Left kidney (tissue), 2 donors: ENCODE data around the gene PDSS1. TPM values are rescaled to one million over a fixed set of nuclear protein-coding genes. Genes with fewer than 3 reads are reported as not detected.

ENCODE experiments used
- DNase-seq: peaks from one replicate; pipeline ENCODE4 v3.0.0-alpha.2; 2013
- polyA plus RNA-seq: library from polyadenylated mRNA; unstranded; fragments of 120-200 nt; gene quantifications from one replicate; pipeline ENCODE4 v1.2.1, GENCODE V29; 2013; ENCODE audit not compliant: insufficient read length

PDSS1 gene
- polyA plus RNA-seq, 1 donor = 22.0 TPM

DNA sequence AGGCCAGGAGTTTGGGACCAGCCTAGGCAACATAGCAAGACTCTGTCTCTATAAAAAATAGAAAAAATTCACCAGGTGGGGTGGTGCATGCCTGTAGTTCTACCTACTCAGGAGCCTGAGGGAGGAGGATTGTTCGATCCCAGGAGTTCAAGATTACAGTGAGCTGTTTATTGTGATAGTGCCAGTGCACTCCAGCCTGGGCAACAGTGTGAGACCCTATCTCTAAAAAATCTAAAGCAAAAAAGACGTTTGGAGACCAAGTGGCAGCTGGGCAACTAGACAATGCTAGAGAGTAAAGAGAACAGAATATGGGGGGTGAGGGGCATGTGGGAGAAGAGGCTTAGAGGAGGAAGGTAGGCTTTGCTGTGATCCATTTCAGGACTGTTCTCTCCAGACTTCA is 1.4 kb downstream of the PDSS1 start:
- no peak for DNase-seq

DNA sequence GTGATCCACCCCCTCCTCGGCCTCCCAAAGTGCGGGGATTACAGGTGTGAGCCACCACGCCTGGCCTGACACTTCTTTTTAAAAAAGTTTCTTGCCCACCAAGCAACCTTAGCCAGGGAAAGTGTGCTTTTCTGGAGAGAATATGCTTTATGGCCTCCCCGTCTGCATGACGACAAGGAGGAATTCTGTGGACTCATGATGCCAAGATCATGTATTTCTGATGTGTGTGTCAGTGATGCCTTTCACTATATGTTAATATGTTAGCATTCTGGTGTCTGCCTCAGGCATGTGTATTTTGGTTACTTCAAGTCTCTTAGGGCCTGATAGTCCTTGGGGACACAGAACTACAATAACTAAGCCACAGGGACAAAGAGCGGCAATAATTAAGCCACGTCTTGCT is 2.1 kb downstream of the PDSS1 start:
- no peak for DNase-seq

DNA sequence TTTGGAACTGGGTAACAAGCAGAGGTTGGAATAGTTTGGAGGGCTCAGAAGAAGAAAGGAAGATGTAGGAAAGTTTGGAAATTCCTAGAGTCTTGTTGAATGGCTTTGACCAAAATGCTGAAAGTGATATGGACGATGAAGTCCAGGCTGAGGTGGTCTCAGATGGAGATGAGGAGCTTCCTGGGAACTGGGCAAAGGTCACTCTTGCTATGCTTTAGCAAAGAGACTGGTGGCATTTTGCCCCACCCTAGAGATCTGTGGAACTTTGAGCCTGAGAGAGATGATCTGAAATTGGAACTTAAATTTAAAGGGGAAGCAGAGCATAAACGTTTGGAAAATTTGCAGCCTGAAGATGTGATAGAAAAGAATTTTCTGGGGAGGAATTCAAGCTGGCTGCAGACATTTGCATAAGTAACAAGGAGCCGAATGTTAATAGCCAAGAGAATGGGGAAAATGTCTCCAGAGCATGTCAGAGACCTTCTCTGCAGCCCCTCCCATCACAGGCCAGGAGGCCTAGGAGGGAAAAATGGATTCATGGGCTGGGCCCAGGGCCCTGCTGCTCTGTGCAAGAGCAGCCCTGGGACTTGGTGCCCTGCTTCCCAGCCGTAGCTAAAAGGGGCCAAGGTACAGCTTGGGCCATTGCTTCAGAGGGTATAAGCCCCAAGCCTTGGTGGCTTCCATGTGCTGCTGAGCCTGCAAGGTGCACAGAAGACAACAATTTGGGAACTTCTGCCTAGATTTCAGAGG is 3.6 kb downstream of the PDSS1 start:
- no peak for DNase-seq

DNA sequence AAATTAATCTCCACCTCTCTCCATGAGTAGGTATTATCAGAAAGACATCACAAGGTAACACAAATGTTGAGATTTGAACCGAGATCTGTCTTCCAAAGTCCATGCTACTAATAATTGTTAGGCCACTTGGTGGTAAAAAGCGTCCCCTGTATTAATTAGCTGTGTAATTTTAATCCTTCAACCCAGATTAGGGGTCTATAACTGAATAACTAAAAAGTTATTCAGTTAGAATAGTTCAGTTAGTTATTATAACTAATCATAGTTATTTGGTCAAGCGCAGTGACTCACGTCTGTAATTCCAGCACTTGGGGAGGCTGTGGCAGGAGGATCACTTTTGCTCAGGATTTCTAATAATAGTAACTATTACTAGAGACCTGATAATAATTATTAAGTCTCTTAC is 5.6 kb downstream of the PDSS1 start:
- no peak for DNase-seq

DNA sequence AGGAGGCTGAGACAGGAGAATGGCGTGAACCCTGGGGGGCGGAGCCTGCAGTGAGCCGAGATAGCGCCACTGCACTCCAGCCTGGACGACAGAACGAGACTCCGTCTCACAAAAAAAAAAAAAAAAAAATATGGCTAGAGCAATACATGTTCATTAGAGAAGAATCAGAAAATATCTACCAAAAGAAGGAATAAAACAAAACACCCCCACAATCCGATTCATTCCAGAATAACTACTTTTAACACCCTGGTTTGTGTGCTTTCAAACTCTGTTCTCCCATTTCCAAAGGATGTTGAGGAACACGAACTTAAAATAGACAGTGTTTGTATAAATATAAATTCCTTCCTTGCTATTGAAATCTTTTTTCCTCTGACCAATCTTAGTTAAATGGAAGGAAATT is 6.5 kb downstream of the PDSS1 start:
- DNase-seq = no peak

DNA sequence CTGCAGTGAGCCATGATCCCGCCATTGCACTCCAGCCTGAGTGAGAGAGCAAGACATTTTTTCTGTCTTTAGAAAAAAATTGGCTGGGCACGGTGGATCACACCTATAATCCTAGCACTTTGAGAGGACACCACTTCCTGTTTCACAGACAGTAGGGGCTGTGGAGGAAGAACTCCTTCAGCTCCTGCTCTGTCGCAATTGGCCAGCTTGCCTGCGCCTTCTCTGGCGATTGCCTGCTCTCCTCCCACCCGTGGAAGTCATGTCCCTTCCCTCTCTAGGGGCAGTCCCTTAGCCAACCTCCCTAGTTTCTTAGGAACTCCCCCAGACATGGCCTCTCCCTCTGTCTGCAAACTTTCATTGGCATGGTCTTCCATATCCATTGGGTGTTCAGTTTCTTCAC is 8.7 kb downstream of the PDSS1 start:
- DNase-seq = no peak

DNA sequence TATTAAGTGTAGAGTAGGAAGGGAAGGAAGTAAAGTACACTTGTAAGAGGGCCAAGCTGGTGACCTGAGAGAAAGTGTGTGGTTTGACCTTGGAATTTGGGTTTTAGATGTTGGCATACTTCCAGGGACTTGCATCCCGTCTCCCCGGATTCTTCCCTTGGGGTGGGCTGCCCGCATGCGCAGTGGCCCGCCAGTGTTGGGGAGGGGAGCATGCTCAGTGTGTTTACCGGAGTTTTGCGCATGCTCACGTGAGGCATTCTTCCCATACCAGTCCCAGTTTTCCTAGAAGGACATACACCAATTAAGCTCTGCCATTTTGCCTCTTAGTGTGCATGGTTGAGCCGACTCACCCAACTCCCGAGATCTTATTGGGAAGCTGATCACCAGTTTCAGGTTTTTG is 9.4 kb downstream of the PDSS1 start:
- no peak for DNase-seq

DNA sequence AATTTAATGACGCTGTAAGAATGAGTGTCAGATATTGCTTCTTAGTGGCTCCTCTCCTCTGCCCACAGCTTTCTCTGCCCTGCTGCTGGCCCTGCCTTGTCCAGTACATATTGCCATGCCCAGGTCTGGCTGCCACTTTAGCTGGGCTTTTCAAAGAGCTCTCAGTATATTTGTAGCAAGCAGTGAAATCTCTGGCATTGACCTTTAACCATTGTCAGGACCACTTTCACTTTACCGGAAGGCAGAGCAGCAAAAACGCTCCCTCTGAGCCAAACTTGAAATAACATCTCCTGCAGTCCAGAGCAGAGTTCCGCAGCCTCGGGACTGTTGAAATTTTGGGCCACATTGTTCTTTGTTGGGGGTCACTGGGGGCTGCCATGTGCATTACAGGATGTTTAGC is 13.8 kb downstream of the PDSS1 start:
- no peak for DNase-seq

DNA sequence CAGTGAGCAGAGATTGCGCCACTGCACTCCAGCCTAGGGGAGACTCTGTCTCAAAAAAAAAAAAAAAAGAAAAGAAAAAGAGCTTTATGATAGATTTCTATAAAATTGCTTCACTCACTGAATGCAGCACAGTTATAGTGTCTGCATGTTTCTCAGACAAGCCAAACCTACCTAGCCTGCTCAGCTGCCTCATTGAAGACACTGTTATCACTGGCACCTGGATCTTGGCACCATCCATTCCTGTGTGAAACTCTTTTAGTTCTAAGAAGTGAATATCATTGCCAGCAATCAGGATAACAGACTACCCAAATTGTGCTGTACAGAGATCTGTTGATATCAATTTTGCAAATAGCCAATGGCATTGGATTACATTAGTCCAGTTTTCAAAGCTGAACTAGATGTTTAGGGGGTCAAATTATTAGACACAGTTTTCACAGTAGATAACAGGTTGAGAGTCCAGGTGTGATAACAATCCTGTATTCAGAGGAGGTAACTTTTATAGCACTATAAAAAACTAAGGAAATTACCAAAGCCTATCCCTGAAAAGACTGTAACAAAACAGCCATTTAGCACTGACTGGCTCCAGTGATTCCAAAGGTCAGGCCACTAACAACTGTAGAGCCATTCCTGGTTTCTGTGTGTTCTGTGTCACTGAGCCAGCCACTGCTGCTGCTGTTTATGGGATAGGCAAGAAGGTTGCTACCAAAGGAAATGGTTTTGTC is 17.1 kb downstream of the PDSS1 start:
- DNase-seq = no peak

DNA sequence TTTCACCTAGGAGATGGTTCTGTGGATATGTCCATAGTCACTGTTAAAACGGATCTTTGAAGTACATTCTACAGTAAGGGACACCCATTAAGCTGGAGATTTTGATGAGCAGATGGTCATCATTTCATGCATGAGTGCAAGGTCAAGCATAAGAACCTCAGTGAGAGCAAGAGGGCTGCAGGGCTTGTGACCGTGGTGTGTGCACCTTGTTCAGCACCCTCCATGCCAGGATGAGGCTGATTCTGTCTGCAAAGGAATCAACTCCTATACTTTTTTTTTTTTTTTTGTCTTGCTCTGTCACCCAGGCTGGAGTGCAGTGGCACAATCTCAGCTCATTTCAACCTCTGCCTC is 17.6 kb downstream of the PDSS1 start:
- no peak for DNase-seq

DNA sequence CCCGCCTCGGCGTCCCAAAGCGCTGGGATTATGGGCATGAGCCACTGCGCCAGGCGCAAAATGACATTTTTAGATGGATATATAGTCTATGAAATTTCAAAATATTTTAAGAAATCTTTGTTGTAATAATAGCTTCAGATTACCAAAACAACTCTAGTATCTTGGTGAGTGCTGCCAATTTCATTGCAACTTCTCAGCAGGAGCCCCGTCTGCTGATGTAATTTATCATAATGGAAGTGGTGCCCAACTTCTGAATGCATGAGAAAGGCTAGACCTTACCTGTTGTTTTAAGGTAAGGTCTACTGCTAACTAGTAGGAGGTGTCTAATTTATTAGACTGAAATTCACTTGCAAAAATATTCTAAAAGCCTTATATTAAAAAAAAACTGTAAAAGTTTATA is 20.0 kb downstream of the PDSS1 start:
- DNase-seq = no peak

DNA sequence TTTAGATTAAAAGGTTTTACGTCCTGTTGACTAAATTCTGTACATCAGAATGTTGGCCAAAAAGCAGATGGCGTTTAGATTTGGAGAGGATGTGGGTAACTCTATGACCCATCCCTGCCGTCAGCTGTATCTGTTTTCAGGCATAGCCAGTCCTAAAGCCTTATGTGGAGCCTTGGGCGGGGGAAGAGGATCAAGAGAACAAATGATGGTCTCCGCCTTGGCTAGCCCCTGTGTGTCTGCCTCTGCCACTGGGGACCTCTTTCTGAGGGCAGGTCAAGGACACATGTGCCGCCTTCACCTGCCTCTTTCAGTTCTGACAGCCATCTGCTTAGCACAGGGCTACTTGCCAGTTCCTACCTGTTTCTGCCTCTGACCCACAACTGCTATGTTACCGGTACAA is 24.1 kb downstream of the PDSS1 start:
- DNase-seq = no peak

DNA sequence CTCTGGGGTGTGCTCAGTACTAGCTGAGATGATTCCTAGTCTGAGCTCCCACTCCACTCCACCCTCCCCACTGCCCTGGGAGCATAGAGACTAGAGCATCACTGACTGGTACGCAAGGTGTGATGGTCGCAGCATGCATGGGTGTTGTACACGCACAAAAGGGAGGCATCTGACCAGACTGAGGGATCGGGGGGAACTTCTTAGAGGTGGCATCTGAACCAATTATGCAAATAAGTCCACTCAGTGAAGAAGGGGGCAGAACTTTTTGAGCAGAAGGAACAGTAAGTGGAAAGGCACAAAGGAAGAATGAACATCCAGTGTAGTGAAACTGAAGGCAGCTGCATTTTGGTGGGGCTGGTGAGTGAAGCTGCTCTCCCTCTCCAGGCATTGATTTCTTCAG is 25.5 kb downstream of the PDSS1 start:
- DNase-seq = no peak

DNA sequence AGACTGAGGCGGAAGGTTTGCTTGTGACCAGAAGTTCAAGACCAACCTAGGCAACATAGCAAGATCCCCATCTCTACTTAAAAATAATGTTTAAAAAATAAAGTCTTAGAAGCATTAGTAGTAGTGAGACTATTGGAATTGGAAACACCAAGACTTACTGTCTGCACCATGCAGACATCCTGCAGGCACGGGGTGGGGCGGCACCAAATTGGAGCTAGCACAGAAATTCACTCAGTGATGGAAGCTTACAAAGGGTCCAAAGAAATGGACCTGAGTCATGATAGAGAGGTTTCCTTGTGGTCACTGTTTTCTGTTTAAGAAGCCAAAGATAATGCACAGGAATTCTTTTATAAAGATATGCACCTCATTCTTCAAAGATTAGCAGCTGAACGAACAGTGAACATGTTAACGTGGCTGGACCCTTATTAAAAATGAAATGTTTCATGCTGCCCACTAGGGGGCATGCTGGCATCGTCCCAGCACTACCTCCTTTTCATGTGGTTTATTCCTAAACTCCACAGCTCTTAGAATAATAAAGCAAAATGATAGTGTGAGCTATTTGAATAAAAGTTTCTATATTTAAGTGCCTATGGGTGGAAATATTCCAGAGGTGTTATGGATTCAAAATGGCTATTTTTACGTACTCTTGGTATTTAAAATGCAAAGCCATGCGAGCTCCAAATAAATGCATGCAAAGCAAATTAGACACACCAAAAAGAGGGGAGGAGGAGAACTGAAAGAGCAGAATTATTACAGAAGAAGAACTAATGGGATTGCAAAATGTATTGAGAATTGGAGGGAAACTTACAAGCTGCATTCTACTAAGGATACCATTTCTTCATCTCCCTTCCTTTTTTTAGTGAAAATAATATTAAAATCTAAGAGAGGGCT is 28.6 kb downstream of the PDSS1 start:
- peak; percentile 53 for DNase-seq

DNA sequence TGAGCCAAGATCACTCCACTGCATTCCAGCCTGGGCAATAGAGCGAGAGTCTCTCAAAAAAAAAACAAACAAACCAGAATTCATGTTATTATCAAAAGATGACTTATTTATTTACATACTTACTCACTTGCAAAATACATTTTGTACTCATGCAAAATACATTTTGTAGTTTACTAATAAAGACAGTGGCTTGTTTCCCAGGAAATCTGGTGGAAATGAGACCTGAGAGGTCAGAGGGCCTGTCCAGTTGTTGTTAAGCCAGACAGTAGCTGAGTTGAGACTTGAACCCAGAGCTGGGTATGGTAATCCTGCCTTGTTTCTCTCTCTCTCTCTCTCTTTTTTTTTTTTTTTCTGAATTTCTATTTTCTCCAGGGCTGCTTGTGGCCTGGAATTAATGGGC is 29.5 kb downstream of the PDSS1 start:
- no peak for DNase-seq

DNA sequence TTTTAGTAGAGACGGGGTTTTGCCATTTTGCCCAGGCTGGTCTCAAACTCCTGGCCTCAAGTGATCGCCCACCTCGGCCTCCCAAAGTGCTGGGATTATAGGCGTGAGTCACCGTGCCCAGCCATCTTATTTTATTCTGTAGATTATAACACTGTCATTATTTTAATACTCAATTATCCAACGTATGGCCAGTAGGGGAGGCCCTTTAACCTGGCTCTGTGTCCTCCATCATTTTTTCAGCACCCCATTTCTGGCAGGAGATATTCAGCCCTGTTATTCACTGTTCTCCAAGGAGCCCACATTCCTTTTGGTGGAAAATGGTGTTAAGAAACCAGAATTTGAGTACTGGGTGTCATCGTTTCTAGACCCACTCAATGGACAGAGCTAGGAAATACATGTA is 31.5 kb downstream of the PDSS1 start:
- no peak for DNase-seq

DNA sequence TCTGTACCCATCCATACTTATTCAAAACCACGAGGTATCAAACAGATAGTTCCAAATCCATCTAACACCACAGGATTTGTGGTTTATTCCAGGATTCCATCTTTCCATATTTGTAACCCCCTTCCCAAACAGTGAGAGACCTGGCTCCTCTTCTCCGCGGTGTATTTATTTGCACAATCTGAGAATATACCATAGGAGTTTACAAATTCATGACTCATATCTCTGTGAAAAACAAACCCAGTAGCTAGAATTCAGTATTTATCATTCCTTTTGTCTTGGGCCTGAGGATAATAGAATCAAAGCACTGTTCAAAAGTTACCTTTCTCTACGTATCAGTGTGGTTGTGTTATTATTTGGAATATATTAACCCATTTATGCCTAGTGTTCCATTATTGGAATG is 31.9 kb downstream of the PDSS1 start:
- no peak for DNase-seq

DNA sequence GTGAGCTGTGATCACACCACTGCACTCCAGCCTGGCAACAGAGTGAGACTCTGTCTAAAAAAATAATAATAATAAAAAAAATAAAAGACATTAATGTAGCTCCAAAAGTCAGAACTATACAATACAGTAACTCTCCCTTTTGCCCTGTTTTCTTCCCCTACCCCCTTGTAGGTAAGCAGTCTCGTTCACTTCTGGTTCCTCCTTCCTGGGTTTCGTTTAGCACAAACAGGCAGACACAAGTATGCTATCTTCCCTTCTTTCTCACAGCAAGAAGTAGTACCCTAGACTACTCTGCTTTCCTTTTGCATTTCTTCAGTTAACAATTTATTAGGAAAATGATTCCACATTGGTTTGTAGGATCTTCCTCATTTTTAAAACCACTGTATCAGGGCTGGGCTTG is 33.1 kb downstream of the PDSS1 start:
- DNase-seq = no peak

DNA sequence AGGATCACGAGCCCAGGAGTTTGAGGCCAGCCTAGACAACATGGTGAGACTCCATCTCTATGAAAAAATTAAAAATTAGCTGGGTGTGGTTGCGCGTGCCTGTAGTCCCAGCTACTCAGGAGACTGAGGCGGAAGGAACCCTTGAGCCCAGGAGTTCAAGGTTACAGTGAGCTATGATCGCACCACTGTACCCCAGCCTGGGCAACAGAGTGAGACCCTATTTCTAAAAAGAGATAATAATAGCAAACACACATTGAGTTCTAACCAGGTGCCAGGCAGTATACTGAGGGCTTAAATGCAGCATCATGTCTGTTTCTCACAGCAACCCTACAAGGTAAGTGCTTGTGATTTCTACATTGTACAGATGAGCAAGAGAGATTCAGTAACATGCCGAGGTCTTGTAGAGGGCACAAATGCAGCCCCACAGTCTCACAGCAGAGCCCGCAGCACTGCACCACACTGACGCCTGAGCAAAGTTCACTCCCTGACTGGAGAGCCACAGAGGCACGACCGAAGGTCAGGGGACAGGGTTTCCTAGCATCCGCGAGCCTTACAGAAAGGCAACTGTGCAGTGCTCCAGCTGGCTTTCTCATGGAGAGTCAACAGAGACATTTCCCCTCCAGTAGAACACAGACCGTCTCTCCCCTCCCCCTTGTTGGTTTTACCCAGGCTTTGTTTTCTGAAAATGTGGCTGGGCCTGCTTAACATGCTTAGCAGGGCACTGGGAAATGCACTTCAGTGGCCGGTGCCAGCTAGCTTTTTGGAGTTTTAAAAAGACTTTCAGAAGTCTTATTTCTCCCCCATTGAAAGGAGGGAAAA is 36.5 kb downstream of the PDSS1 start:
- DNase-seq = peak; percentile 15

DNA sequence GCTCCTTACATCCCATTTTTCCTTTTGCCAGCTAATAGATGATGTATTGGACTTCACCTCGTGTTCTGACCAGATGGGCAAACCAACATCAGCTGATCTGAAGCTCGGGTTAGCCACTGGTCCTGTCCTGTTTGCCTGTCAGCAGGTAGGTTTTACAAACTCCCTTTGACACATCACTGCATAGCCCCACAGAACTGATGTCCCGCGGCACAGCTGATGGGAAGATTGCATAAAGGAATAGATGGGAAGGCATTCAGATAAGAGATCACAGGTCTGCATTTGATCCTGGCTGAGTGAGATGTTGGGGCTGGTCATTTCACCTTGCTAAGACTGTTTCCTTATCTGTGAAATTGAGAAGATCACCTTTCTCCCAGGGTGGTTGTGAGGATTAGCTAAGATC is 37.9 kb downstream of the PDSS1 start:
- no peak for DNase-seq

DNA sequence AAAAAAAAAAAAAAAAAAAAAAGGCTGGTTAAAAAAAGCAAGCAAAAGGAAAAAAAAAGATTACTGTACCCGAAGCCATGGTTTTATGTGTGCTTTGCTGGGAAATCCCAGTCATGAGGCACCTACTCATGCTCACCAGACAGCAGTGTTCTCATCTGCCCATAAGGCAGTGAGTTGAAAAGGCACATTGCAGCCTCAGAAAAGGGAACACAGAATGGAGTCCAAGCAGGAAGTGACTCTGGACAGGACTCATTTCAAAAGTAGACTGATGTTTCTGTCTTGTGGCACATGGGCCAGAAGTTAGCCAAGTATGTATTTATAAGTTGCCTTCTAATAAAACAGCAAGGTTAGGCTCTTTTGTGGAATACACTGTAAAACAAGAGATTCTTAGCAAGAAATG is 40.2 kb downstream of the PDSS1 start:
- no peak for DNase-seq

DNA sequence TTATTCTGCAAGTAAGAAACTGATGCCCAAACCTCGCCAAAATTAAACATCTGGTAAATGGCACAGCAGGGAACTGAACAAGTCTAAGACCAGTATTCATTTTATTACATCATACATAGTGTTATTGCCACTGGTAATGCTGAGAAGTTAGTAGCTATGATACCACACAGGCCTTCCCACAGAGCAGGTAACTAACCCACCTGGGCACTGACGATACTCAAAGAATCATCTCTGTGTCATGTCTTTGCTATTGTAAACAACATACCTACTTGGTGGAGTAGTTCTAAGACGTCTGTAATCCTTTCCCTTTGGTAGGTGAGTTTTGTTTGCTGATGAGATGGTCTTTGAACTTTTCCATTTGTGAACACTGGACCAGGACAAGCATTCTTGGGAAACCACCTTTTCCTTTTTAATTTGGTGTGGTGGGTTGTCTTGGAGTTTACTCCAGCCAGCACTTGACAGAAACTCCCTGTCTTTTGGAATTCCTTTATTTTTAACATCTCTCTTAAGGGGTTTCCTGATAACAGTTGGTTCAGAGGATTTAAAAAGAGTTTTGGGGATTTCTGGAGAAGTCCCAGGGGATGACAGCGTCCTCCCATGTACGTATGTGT is 40.9 kb downstream of the PDSS1 start:
- DNase-seq = no peak
